Thyroid gland (tissue), 4 donors: ENCODE measurements around the gene NOB1. TPM values are rescaled to one million over a fixed set of nuclear protein-coding genes. Genes with fewer than 3 reads are reported as not detected.

Experiments used
- DNase-seq, 2 donors: peaks; one replicate each; pipeline ENCODE4 v3.0.0-alpha.2; 2019
- H3K27ac ChIP-seq, 3 donors: fragments of 200-600 bp; sonication (generic); 1 replicate in 2 of 3; 2 replicates in 1 of 3; pipeline ENCODE4 v1.5.1; 2016 to 2019; ENCODE audit warnings: mild to moderate bottlenecking in 1 of 3, moderate library complexity in 1 of 3
- H3K27me3 ChIP-seq: fragments of 200-600 bp; sonication (generic); one replicate; pipeline ENCODE4 v1.5.1; 2019
- H3K36me3 ChIP-seq, 2 donors: fragments of 200-600 bp; sonication (generic); one replicate each; pipeline ENCODE4 v1.5.1; 2016 to 2019
- H3K4me1 ChIP-seq, 2 donors: fragments of 200-600 bp; sonication (generic); one replicate each; pipeline ENCODE4 v1.5.1; 2017 to 2019
- H3K4me3 ChIP-seq, 3 donors: fragments of 200-600 bp; sonication (generic); replicated peaks in 1 of 3; 1 replicate in 2 of 3; 2 replicates in 1 of 3; pipeline ENCODE4 v1.5.1; 2016; ENCODE audit warnings: mild to moderate bottlenecking in 1 of 3
- H3K9me3 ChIP-seq: fragments of 200-600 bp; sonication (generic); one replicate; pipeline ENCODE4 v1.5.1; 2017
- POLR2A ChIP-seq, 2 donors: fragments of 450-650 bp; IDR thresholded peaks; one replicate each; pipeline ENCODE4 v1.6.1; 2017; ENCODE audit warnings: antibody characterized with exemption in 2 of 2, mild to moderate bottlenecking in 2 of 2, moderate library complexity in 1 of 2
- WGBS, 2 donors: methylation state at CpG; one replicate each; pipeline ENCODE4 v1.1.5; 2017; 5-methylcytosine and 5-hydroxymethylcytosine counted together
- intact Hi-C: fragments of 100-400 bp; cut with DNase I; formaldehyde crosslinking; loops from one replicate; pipeline ENCODE4 v1.15.1; 2023
- total RNA-seq, 4 donors: library from RNA; depleted of rRNA; stranded (reverse); fragments of >200 nt; gene quantifications; one replicate each; pipeline ENCODE4 v1.2.3, GENCODE V29; 2016
- TF ChIP-seq, protein P1 (sequence below), 6 experiments: fragments of 200-600 bp in 3 of 6; fragments of 450-650 bp in 3 of 6; sonication (generic) in 3 of 6; IDR thresholded peaks; one replicate each; pipeline ENCODE4 v1.5.1; 2016 to 2019; ENCODE audit warnings: antibody characterized with exemption in 6 of 6, mild to moderate bottlenecking in 2 of 6, inconsistent platforms in 1 of 6, moderate library complexity in 1 of 6

Gene NOB1
- total RNA-seq, 4 donors from 2014 or later: 37.4 to 51.2 (median 43.1) TPM

GRCh38 chr16:69712914-69713581 lies 41.7 kb downstream of the NOB1 start:
- Histone ChIP-seq H3K36me3 (peaks cover 47 to 59% of the 10 kb centered on the region in 2 donors), H3K4me3 (no peak overlapping the region), H3K4me1 (peaks cover 19 to 33% of the 10 kb centered on the region in 2 donors), H3K27ac (peak overlapping the region in 1 of 3 donors; percentile 79), H3K9me3 (no peaks in the 10 kb centered on the region), H3K27me3 (no peaks in the 10 kb centered on the region)
- WGBS, 2 donors: 86 to 92% methylated on average over 9 of the region's 9 CpGs
- TF ChIP-seq POLR2A (IDR thresholded peaks at IDR 0.05): no peak
- TF ChIP-seq, protein P1, sequence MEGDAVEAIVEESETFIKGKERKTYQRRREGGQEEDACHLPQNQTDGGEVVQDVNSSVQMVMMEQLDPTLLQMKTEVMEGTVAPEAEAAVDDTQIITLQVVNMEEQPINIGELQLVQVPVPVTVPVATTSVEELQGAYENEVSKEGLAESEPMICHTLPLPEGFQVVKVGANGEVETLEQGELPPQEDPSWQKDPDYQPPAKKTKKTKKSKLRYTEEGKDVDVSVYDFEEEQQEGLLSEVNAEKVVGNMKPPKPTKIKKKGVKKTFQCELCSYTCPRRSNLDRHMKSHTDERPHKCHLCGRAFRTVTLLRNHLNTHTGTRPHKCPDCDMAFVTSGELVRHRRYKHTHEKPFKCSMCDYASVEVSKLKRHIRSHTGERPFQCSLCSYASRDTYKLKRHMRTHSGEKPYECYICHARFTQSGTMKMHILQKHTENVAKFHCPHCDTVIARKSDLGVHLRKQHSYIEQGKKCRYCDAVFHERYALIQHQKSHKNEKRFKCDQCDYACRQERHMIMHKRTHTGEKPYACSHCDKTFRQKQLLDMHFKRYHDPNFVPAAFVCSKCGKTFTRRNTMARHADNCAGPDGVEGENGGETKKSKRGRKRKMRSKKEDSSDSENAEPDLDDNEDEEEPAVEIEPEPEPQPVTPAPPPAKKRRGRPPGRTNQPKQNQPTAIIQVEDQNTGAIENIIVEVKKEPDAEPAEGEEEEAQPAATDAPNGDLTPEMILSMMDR (IDR thresholded peaks at IDR 0.05): no peak
- DNase-seq: no peak
- intact Hi-C loops: loop anchor here (5.0 kb wide), 1 partner anchor 44 kb away; no protein-coding TSS in a partner anchor

DNA sequence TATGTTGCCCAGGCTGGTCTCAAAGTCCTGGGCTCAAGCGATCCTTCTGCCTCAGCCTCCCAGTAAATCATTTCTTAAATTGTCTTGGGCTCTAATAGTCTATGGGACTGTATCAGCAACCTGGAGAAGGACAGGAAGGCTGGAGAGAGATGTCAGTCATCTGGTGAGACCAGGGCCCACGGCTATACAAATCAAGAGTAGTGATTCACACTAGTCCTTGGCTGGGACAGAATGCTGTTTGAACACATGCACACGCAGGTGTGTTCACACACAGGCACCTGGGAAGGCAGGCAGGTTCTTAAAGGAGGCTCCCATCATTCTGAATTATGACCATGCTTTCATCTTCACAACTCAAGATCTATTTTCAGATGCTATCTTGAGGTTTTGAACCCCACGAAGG lies 42.4 kb downstream of the NOB1 start:
- Histone ChIP-seq H3K27ac (peak overlapping the region; percentile 58 to 81 (median 79)), H3K9me3 (no peaks in the 10 kb centered on the region), H3K36me3 (peaks cover 39 to 51% of the 10 kb centered on the region in 2 donors), H3K27me3 (no peaks in the 10 kb centered on the region), H3K4me1 (peaks cover 27 to 38% of the 10 kb centered on the region in 2 donors), H3K4me3 (no peak overlapping the region)
- TF ChIP-seq, protein P1 (IDR thresholded peaks at IDR 0.05): no peak
- no peak for TF ChIP-seq POLR2A (IDR thresholded peaks at IDR 0.05)
- intact Hi-C loops: loop anchor here (5.0 kb wide), 1 partner anchor 45 kb away; no protein-coding TSS in a partner anchor
- 91 to 94% methylated on average over 4 of the region's 4 CpGs for WGBS, 2 donors
- DNase-seq: no peak

DNA sequence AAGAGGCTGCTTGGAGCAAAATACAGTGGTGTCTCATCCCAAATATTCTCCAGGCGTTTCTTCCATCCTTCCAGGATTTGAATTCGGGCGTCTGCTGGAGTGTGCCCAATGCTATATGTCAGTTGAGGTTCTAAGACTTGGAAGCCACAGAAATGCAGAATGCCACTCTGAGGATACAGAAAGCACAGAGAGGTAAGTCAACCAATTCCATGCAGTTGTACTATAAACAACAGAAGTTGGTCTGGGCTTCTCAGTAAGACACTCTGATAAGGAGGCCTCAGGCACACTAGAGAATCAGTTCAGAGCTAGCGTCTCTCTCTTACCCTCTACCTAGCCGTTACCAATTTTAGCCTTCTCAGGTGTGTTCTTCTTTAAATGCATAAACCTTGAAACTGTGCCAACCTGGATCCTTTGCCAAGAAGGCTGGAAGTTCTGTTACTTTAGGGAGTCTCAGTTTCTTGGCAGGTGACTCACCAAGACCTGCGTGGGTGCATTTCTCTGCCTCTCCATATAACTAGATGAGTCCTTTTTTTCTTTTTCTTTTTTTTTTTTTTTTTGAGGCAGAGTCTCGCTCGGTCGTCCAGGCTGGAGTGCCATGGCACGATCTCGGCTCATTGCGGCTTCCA lies 43.5 kb downstream of the NOB1 start:
- Histone ChIP-seq H3K27me3 (no peaks in the 10 kb centered on the region), H3K4me3 (no peak overlapping the region), H3K4me1 (peaks cover 35 to 45% of the 10 kb centered on the region in 2 donors), H3K27ac (peak overlapping the region; percentile 73 to 81 (median 79)), H3K9me3 (no peaks in the 10 kb centered on the region), H3K36me3 (peaks cover 31 to 43% of the 10 kb centered on the region in 2 donors)
- peak; percentile 95 to 96 for DNase-seq
- intact Hi-C loops: loop anchor here (5.0 kb wide), 1 partner anchor 46 kb away; no protein-coding TSS in a partner anchor
- peak in 1 of 2 donors; percentile 39 for TF ChIP-seq POLR2A (IDR thresholded peaks at IDR 0.05)
- TF ChIP-seq, protein P1 (IDR thresholded peaks at IDR 0.05): peak in 1 of 6 experiments; percentile 16
- 42 to 48% methylated on average over 12 of the region's 12 CpGs for WGBS, 2 donors

GRCh38 chr16:69709456-69710084 lies 45.2 kb downstream of the NOB1 start:
- TF ChIP-seq, protein P1 (IDR thresholded peaks at IDR 0.05): peak; percentile 52 to 88 (median 60)
- no peak for TF ChIP-seq POLR2A (IDR thresholded peaks at IDR 0.05)
- H3K27ac ChIP-seq: peak overlapping the region; percentile 73 to 81 (median 79)
- WGBS, 2 donors: 52 to 56% methylated on average over 5 of the region's 5 CpGs
- no peak for DNase-seq
- H3K4me3 ChIP-seq: no peak overlapping the region
- H3K4me1 ChIP-seq: peaks cover 35 to 46% of the 10 kb centered on the region in 2 donors
- peaks cover 15 to 26% of the 10 kb centered on the region in 2 donors for H3K36me3 ChIP-seq
- intact Hi-C loops: loop anchor here (5.0 to 10.0 kb wide), 2 partner anchors 48 to 305 kb away; no protein-coding TSS in a partner anchor
- no peaks in the 10 kb centered on the region for H3K9me3 ChIP-seq
- H3K27me3 ChIP-seq: no peaks in the 10 kb centered on the region
